ENCODE results near the gene CYFIP2.

CYFIP2 gene

GRCh38 chr5:157253547-157253946 is 12.4 kb upstream of the CYFIP2 start:
- in situ Hi-C loops (cut with MboI; ENCODE audit: low sequenced_read_pairs) = no loop called here

GRCh38 chr5:157258450-157258849 is 7.5 kb upstream of the CYFIP2 start:
- in situ Hi-C loops (cut with MboI; ENCODE audit: low sequenced_read_pairs) = no loop called here

- in situ Hi-C loops (cut with MboI; ENCODE audit: low sequenced_read_pairs) = no loop called here
These were observed 6.2 kb upstream of the CYFIP2 start for GRCh38 chr5:157259699-157260098.

GRCh38 chr5:157263496-157264090 is 2.3 kb upstream of the CYFIP2 start:
- in situ Hi-C loops (cut with MboI; ENCODE audit: low sequenced_read_pairs) = no loop called here

- in situ Hi-C loops (cut with MboI; ENCODE audit: low sequenced_read_pairs) = no loop called here
These were observed 524 bp downstream of the CYFIP2 start for GRCh38 chr5:157266286-157267007.

- in situ Hi-C loops (cut with MboI; ENCODE audit: low sequenced_read_pairs) = no loop called here
These were observed 1.1 kb downstream of the CYFIP2 start for GRCh38 chr5:157267025-157267424.

GRCh38 chr5:157267761-157268480 is 2.0 kb downstream of the CYFIP2 start:
- in situ Hi-C loops (cut with MboI; ENCODE audit: low sequenced_read_pairs) = no loop called here

- in situ Hi-C loops (cut with MboI; ENCODE audit: low sequenced_read_pairs) = no loop called here
These were observed 3.3 kb downstream of the CYFIP2 start for GRCh38 chr5:157269165-157269671.

GRCh38 chr5:157269761-157270272 is 3.9 kb downstream of the CYFIP2 start:
- in situ Hi-C loops (cut with MboI; ENCODE audit: low sequenced_read_pairs) = no loop called here

- in situ Hi-C loops (cut with MboI; ENCODE audit: low sequenced_read_pairs) = no loop called here
These were observed 4.8 kb downstream of the CYFIP2 start for GRCh38 chr5:157270771-157271170.

GRCh38 chr5:157271740-157272271 is 5.9 kb downstream of the CYFIP2 start:
- in situ Hi-C loops (cut with MboI; ENCODE audit: low sequenced_read_pairs) = no loop called here

GRCh38 chr5:157273131-157273556 is 7.2 kb downstream of the CYFIP2 start:
- in situ Hi-C loops (cut with MboI; ENCODE audit: low sequenced_read_pairs) = no loop called here

GRCh38 chr5:157275403-157275802 is 9.5 kb downstream of the CYFIP2 start:
- in situ Hi-C loops (cut with MboI; ENCODE audit: low sequenced_read_pairs) = no loop called here

- in situ Hi-C loops (cut with MboI; ENCODE audit: low sequenced_read_pairs) = no loop called here
These were observed 12.6 kb downstream of the CYFIP2 start for GRCh38 chr5:157278319-157279037.

GRCh38 chr5:157279605-157280239 is 13.8 kb downstream of the CYFIP2 start:
- in situ Hi-C loops (cut with MboI; ENCODE audit: low sequenced_read_pairs) = no loop called here

- in situ Hi-C loops (cut with MboI; ENCODE audit: low sequenced_read_pairs) = no loop called here
These were observed 15.0 kb downstream of the CYFIP2 start for GRCh38 chr5:157280927-157281326.

GRCh38 chr5:157282150-157282549 is 16.2 kb downstream of the CYFIP2 start:
- in situ Hi-C loops (cut with MboI; ENCODE audit: low sequenced_read_pairs) = no loop called here

GRCh38 chr5:157283434-157283833 is 17.5 kb downstream of the CYFIP2 start:
- in situ Hi-C loops (cut with MboI; ENCODE audit: low sequenced_read_pairs) = no loop called here

GRCh38 chr5:157284458-157285212 is 18.7 kb downstream of the CYFIP2 start:
- in situ Hi-C loops (cut with MboI; ENCODE audit: low sequenced_read_pairs) = no loop called here
